RWPE1 (cell line): Measurements from ENCODE around the gene KRTAP10-6.

Experiments used
- CTCF ChIA-PET: fragments of 350-600 bp; sonication (Branson Sonifier 250); formaldehyde crosslinking; extraction: SDS; loops from one replicate; lab custom pipeline; 2021; lab: Yijun Ruan, JAX
- POLR2A ChIA-PET: fragments of 400-600 bp; formaldehyde crosslinking; extraction: SDS; loops from one replicate; lab custom pipeline; 2020; ENCODE audit warnings: antibody characterized with exemption; ENCODE audit not compliant: low non-redundant PET; lab: Yijun Ruan, JAX
- DNase-seq: peaks from one replicate; pipeline ENCODE4 v3.0.0; 2012; ENCODE audit warnings: low spot score
- H3K27ac ChIP-seq: fragments of 450-650 bp; 2 replicates; pipeline ENCODE4 v1.5.1; 2017
- CTCF ChIP-seq: fragments of 450-650 bp; conservative IDR thresholded peaks from 2 replicates; pipeline ENCODE4 v1.5.1; 2017; ENCODE audit warnings: low read depth, mild to moderate bottlenecking

KRTAP10-6 gene

GRCh38 chr21:44590311-44590721 lies 2.0 kb downstream of the KRTAP10-6 start:
- no peak for DNase-seq
- POLR2A ChIA-PET, result no interaction called here
- CTCF ChIA-PET, result no interaction called here
- TF ChIP-seq CTCF, result no peak
- H3K27ac ChIP-seq, result no peak overlapping the region

GRCh38 chr21:44589586-44590305 lies 2.6 kb downstream of the KRTAP10-6 start:
- DNase-seq, result no peak
- TF ChIP-seq CTCF, result no peak
- CTCF ChIA-PET, result no interaction called here
- no peak overlapping the region for H3K27ac ChIP-seq
- POLR2A ChIA-PET, result no interaction called here

- POLR2A ChIA-PET, result no interaction called here
- TF ChIP-seq CTCF, result no peak
- CTCF ChIA-PET, result no interaction called here
- DNase-seq, result no peak
- H3K27ac ChIP-seq, result no peak overlapping the region
Measured at GRCh38 chr21:44589094-44589493, 3.2 kb downstream of the KRTAP10-6 start.

GRCh38 chr21:44585892-44586291 lies 6.4 kb downstream of the KRTAP10-6 start:
- no peak for TF ChIP-seq CTCF

GRCh38 chr21:44583800-44584147 lies 8.5 kb downstream of the KRTAP10-6 start:
- ChIA-PET CTCF (interaction anchor here (0.9 kb wide), 1 partner anchor 32 kb away, joined by 3 read pairs; no protein-coding TSS in a partner anchor), POLR2A (no interaction called here)
- no peak overlapping the region for H3K27ac ChIP-seq
- no peak for TF ChIP-seq CTCF
- no peak for DNase-seq

More at GRCh38 chr21:44585892-44586291, 6.4 kb downstream of the KRTAP10-6 start:
- DNase-seq, result no peak
- POLR2A ChIA-PET, result no interaction called here
- no peak overlapping the region for H3K27ac ChIP-seq
- CTCF ChIA-PET, result no interaction called here

- POLR2A ChIA-PET, result no interaction called here
Measured at GRCh38 chr21:44583089-44583799, 9.1 kb downstream of the KRTAP10-6 start.

More at GRCh38 chr21:44583089-44583799, 9.1 kb downstream of the KRTAP10-6 start:
- CTCF ChIA-PET, result interaction anchor here (0.6 to 0.9 kb wide), 2 partner anchors 33 to 127 kb away, joined by 3 to 4 read pairs; no protein-coding TSS in a partner anchor
- TF ChIP-seq CTCF, result no peak
- no peak for DNase-seq
- no peak overlapping the region for H3K27ac ChIP-seq
